Measurements from ENCODE around the gene ASXL1.

DNA sequence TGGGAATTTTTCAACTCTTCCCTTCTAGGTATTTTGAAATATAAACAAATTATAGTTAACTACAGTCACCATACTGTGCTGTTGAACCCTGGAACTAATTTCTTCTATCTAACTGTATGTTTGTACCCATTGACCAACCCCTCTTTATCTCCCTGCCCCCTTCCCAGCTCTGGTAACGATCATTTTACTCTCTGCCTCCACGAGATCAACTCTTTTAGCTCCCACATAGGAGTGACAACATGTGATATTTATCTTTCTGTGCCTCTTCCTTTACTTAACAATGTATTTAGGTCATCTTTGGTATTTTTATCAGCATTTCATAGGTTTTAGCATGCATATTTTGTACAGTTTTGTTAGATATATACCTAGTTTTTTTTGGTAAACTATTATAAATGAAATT, 45.9 kb downstream of the ASXL1 start:
- TF ChIP-seq POLR2A (IDR thresholded peaks at IDR 0.05; ENCODE audit: low read depth, low read length) (no peak), TAF1 (IDR thresholded peaks at IDR 0.05; ENCODE audit: borderline replicate concordance, low read depth, low read length) (no peak), POLR2AphosphoS5 (IDR thresholded peaks at IDR 0.05; ENCODE audit: low read depth, low read length) (no peak)
